Measurements from ENCODE around the gene DUSP15.
"Not testable (repeated sequence)": the region's sequence is repeated elsewhere in the genome, so short reads cannot be mapped to it uniquely, and the experiment has no call there.

The DUSP15 gene

GRCh38 chr20:31837896-31838397, 32.4 kb downstream of the DUSP15 start:
- DNase-seq = no peak

- DNase-seq = no peak
These were observed 33.3 kb downstream of the DUSP15 start for GRCh38 chr20:31836853-31837608.

GRCh38 chr20:31835977-31836852, 34.1 kb downstream of the DUSP15 start:
- DNase-seq = peak; percentile 30 to 65

DNA sequence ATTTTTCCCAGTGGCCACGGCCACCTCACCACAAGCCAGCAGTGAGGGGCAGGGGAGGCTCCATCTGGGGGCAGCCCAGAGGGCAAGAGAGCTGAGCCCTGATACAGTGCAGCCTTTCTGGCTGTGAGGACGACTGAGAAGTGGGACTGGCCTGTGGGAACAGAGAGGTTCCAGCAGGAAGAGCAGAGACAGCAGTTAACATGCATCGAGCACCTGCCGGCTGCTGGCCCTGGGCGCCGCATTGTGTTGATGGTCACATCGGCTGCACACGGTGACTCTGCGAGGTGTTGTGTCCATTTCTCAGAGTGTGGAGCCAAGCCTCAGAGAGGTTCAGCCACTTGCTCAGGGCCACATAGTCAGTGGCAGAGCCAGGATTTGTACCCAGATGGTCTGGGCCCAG, 34.8 kb downstream of the DUSP15 start:
- DNase-seq = no peak

DNA sequence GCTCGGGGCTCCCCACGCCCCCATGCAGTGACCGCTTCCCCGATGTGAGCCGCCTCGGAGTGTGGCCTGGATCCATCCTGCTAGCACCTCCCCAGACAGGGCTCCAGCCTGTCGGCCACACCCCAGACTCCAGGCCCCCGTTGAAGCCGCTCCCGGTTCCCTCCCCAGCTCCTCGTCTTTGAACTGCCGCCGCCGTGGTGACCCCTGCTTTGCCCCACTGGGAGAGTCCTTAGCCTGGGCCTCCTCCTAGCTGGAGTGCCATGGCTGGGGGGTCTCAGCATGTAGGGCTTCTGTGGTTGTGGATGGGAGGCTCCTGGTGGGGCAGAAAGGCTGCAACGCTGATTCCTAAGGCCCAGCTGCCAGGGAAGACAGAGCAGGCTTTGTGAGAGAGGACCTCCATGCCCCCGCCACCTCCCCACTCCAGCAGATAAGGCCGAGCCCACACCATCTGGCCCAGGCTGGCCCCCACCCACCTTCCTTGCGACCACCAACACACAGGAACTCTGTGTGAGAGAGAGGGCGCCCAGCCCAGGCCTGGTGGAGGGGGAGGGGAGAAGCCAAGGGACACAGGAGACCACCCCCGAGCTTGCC, 36.3 kb downstream of the DUSP15 start:
- DNase-seq = no peak

GRCh38 chr20:31833130-31833930, 37.0 kb downstream of the DUSP15 start:
- peak; percentile 48 for DNase-seq

DNA sequence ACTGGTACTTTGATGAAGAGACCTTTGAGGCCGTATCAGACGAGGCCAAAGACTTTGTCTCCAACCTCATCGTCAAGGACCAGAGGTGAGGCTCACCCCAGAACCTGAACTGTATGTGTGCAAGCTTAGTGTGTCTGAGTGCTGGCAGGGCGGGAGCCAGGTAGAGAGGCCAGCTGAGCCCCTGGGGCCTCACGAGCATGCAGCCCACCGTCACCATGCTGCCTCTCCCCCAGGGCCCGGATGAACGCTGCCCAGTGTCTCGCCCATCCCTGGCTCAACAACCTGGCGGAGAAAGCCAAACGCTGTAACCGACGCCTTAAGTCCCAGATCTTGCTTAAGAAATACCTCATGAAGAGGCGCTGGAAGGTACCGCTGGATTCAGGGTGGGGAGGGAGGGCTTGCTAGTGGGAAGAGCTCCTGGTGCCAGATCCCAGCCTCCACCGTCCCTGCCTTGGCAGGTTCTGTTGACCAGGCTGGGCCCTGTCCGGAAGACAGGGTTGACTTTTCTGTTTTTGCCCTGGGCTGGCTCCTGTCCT, 38.5 kb downstream of the DUSP15 start:
- DNase-seq = no peak

DNA sequence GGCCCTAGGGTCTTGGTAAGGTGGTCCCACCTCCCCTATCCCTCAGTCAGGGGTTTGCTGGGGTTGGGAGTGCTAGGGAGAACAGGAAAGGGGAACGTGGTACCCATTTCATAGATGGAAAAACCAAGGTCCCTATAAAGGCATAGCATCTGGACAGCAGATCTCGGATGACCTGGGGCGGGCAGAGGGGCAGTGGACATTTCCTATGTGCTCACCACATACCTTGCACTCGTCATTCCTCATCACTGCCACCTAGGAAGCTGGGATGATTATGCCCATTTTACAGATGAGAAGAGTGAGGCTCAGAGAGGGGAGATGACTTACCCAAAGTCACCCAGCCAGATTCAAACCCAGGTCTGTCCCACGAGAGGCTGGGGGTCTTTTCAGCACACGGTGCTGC, 39.1 kb downstream of the DUSP15 start:
- no peak for DNase-seq

GRCh38 chr20:31830406-31830981, 39.8 kb downstream of the DUSP15 start:
- DNase-seq = no peak

DNA sequence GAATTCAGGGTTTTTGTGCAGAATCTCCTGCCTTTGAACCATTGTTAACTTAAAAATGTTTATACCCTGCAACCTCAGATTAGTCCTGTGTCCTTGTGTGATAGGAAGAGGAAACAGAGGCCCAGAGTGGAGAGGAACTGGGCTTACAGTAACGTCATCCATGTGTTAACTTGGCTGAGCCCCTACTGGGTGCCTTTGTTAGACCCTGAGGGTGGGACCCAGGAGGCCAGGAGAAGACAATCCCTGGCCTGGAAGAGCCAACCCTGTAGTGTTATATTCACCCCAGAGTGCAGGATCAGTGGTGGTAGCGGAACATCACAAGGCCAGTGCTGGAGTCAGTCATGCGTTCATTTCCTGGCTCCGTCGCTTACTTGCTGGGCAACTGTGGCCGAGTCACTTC, 40.6 kb downstream of the DUSP15 start:
- DNase-seq = no peak

DNA sequence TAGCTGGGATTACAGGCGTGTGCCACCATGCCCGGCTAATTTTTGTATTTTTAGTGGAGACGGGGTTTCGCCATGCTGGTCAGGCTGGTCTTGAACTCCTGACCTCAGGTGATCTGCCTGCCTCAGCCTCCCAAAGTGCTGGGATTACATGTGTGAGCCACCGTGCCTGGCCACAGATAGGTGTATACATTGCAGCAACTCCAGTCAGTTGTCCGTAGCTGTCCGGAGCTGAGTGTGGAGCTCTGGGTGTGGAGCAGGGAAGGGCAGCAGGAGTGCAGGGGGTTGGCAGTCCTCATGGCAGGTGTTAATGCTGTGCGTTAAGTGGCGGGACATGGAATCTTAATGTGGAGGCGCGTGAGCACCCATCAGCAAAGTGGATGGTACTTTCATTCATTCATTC, 42.3 kb downstream of the DUSP15 start:
- not testable (repeated sequence) for DNase-seq

- DNase-seq = no peak
These were observed 43.3 kb downstream of the DUSP15 start for GRCh38 chr20:31827059-31827458.

DNA sequence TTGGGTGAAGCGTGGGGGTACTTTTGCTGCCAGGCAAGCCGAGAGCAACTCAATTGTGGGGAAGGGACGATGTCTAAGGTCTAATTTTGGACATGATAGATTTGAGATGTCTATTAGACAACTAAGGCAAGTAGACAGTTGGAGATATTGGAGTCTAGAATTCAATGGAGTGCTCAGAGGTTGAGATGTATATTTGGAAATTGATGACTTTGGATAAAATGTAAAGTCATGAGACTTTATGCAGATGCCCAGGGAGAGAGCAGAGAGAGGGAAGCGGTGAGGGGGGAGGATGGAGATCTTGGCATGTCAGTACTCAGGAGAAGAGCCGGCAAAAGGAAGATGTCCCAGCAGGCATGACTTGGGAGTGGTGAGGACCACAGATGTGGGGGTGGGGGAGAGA, 44.3 kb downstream of the DUSP15 start:
- no peak for DNase-seq

DNA sequence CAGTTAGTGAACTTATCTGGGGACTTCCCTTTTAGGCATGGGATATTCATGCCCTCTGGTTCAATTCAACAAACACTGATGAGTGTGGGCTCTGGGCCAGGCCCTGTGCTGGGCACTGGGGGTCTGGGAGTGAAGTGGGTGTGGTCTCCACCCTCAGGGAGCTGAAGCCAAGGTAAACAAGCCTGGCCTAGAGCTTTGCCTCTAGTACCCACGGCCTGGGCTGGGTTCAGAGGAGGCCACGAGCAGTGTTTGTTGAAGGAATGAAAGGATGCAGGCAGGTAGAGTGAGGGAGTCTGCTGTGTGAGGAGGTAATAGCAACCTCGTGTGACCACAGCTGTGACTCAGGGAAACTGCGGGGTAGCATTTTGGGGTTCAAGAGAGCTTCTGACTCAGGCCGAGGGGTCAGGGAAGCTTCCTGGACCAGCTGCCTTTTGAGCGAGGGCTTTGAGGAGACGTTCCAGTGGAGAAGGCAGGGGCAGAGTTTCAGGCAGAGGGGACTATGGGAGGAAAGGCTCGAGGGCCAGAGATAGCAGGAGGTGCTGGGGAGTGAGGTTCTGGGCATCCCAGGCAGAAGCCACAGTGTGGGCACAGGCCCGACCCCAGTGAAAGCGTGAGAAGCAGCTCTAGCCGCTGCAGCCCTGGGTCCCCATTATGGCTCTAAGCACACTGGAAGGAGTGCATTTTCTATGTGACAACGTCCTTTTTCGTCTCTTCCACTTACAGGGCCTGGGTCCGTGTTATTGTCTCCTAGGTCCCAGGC, 45.6 kb downstream of the DUSP15 start:
- DNase-seq = no peak

DNA sequence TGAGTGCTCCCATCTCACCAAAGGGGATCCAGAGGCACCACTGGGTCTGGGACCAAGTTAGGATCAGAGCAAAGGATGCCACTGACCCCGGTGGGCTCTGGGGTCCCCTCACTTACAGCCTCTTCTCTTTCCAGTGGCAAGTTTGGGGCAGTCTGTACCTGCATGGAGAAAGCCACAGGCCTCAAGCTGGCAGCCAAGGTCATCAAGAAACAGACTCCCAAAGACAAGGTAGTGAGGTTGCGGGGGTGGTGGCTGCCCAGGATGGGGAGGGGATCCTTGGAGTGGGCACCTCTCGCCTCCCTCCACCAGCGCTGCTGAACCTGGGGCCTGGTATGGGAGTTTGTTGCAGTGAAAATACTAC, 46.2 kb downstream of the DUSP15 start:
- DNase-seq = no peak

DNA sequence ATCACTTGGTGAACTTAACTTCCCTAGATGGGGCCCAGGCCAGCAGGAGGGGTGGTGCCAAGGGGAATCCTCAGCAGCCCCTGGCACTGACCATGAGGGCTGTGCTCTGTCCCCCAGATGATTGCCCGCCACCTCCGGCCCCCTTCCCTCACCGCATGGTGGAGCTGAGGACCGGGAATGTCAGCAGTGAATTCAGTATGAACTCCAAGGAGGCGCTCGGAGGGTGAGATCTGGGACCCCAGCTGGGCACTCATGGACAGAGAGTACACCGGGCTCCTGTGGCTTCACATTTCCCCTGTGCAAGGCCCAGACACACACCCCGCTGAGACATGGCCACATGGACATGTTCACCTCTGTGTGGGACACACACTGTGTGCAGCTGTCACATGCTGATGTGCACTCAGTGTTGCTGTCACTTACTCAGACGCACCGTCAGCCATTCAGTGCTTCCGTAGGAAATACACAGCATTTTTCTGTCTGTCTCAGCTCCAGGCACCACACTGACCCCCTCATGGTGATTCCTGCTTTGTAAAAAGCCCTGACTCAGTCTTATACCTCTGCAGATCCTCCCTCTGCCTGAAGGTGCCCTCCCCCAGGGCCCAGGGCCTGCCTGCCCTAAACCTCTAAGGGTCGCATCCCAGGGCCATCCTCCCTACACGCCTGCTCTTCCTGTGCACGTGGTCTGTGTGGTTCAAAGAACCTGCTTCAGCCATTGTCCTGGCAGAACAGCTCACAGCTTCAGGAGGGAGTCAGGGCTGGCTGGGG, 46.8 kb downstream of the DUSP15 start:
- no peak for DNase-seq

GRCh38 chr20:31822421-31823330, 47.7 kb downstream of the DUSP15 start:
- peak; percentile 69 to 70 for DNase-seq

DNA sequence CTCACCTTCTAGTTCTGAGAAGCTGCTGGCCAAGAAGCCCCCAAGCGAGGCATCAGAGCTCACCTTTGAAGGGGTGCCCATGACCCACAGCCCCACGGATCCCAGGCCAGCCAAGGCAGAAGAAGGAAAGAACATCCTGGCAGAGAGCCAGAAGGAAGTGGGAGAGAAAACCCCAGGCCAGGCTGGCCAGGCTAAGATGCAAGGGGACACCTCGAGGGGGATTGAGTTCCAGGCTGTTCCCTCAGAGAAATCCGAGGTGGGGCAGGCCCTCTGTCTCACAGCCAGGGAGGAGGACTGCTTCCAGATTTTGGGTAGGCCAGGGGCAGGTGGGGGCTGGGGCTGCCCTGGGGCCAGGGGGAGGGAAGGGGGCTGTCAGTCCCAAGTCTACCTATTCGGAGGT, 48.9 kb downstream of the DUSP15 start:
- no peak for DNase-seq

DNA sequence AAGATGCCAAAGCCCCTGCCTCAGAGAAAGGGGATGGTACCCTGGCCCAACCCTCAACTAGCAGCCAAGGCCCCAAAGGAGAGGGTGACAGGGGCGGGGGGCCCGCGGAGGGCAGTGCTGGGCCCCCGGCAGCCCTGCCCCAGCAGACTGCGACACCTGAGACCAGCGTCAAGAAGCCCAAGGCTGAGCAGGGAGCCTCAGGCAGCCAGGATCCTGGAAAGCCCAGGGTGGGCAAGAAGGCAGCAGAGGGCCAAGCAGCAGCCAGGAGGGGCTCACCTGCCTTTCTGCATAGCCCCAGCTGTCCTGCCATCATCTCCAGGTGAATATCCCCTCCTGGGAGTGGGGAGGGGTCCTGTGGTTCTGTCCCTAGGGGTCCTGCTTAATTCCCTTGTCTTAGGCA, 50.1 kb downstream of the DUSP15 start:
- DNase-seq = no peak

All from CD4-positive, alpha-beta T cell treated with Interleukin-4 for 1 hour (primary cell).